ENCODE measurements around the gene ZNF548.
"Not testable (repeated sequence)": the region's sequence is repeated elsewhere in the genome, so short reads cannot be mapped to it uniquely, and the experiment has no call there.

The ZNF548 gene

GRCh38 chr19:57389730-57390598 lies at the start of gene ZNF548:
ZNF548 (plus strand) TSS chr19:57389854; CDS start chr19:57390100, 246 bp downstream.
- peak; percentile 98 for DNase-seq

- DNase-seq, result no peak
Observed at GRCh38 chr19:57342582-57342981, 47.1 kb upstream of the ZNF548 start.

GRCh38 chr19:57348136-57348535 lies 41.5 kb upstream of the ZNF548 start:
- no peak for DNase-seq

GRCh38 chr19:57350877-57351805 lies 38.5 kb upstream of the ZNF548 start, which contains the start of gene ZNF304:
ZNF304 (plus strand) TSS chr19:57351271; CDS start chr19:57351665, 394 bp downstream.
- DNase-seq, result peak; percentile 88

GRCh38 chr19:57351867-57352266 lies 37.8 kb upstream of the ZNF548 start:
- DNase-seq, result no peak

- no peak for DNase-seq
Observed at GRCh38 chr19:57355916-57356315, 33.7 kb upstream of the ZNF548 start.

GRCh38 chr19:57357406-57357805 lies 32.2 kb upstream of the ZNF548 start:
- no peak for DNase-seq

- no peak for DNase-seq
Observed at GRCh38 chr19:57359300-57359699, 30.4 kb upstream of the ZNF548 start.

- no peak for DNase-seq
Observed at GRCh38 chr19:57362419-57362818, 27.2 kb upstream of the ZNF548 start.

GRCh38 chr19:57362997-57363687 lies 26.5 kb upstream of the ZNF548 start, which contains the start of the genes TRAPPC2B and ZNF547:
TRAPPC2B (plus strand) TSS chr19:57363551; CDS start chr19:57364834, 1,283 bp downstream.
ZNF547 (plus strand) TSS chr19:57363551; CDS start chr19:57368556, 5,005 bp downstream.
- peak; percentile 99 for DNase-seq

- no peak for DNase-seq
Observed at GRCh38 chr19:57363688-57364181, 25.9 kb upstream of the ZNF548 start.

- DNase-seq, result no peak
Observed at GRCh38 chr19:57366776-57367175, 22.9 kb upstream of the ZNF548 start.

GRCh38 chr19:57374179-57374578 lies 15.5 kb upstream of the ZNF548 start:
- no peak for DNase-seq

- not testable (repeated sequence) for DNase-seq
Observed at GRCh38 chr19:57374647-57375046, 15.0 kb upstream of the ZNF548 start.

- DNase-seq, result no peak
Observed at GRCh38 chr19:57376151-57376550, 13.5 kb upstream of the ZNF548 start.

GRCh38 chr19:57377498-57378146 lies 12.0 kb upstream of the ZNF548 start:
- DNase-seq, result no peak

- no peak for DNase-seq
Observed at GRCh38 chr19:57380923-57381322, 8.7 kb upstream of the ZNF548 start.

GRCh38 chr19:57382806-57383488 lies 6.7 kb upstream of the ZNF548 start:
- no peak for DNase-seq

- DNase-seq, result no peak
Observed at GRCh38 chr19:57389194-57389729, 392 bp upstream of the ZNF548 start.

GRCh38 chr19:57395710-57396109 lies 6.1 kb downstream of the ZNF548 start:
- DNase-seq, result no peak

- no peak for DNase-seq
Observed at GRCh38 chr19:57398868-57399267, 9.2 kb downstream of the ZNF548 start.
